Thyroid gland (tissue), 4 donors: Measurements from ENCODE around the gene ATOH1. TPM values are rescaled to one million over a fixed set of nuclear protein-coding genes. Genes with fewer than 3 reads are reported as not detected.

Experiments used
- DNase-seq, 2 donors: peaks; one replicate each; pipeline ENCODE4 v3.0.0-alpha.2; 2019
- H3K27ac ChIP-seq, 3 donors: fragments of 200-600 bp; sonication (generic); 1 replicate in 2 of 3; 2 replicates in 1 of 3; pipeline ENCODE4 v1.5.1; 2016 to 2019; ENCODE audit warnings: mild to moderate bottlenecking in 1 of 3, moderate library complexity in 1 of 3
- H3K27me3 ChIP-seq: fragments of 200-600 bp; sonication (generic); one replicate; pipeline ENCODE4 v1.5.1; 2019
- H3K36me3 ChIP-seq, 2 donors: fragments of 200-600 bp; sonication (generic); one replicate each; pipeline ENCODE4 v1.5.1; 2016 to 2019
- H3K4me1 ChIP-seq, 2 donors: fragments of 200-600 bp; sonication (generic); one replicate each; pipeline ENCODE4 v1.5.1; 2017 to 2019
- H3K4me3 ChIP-seq, 3 donors: fragments of 200-600 bp; sonication (generic); replicated peaks in 1 of 3; 1 replicate in 2 of 3; 2 replicates in 1 of 3; pipeline ENCODE4 v1.5.1; 2016; ENCODE audit warnings: mild to moderate bottlenecking in 1 of 3
- H3K9me3 ChIP-seq: fragments of 200-600 bp; sonication (generic); one replicate; pipeline ENCODE4 v1.5.1; 2017
- POLR2A ChIP-seq, 2 donors: fragments of 450-650 bp; IDR thresholded peaks; one replicate each; pipeline ENCODE4 v1.6.1; 2017; ENCODE audit warnings: antibody characterized with exemption in 2 of 2, mild to moderate bottlenecking in 2 of 2, moderate library complexity in 1 of 2
- WGBS, 2 donors: methylation state at CpG; one replicate each; pipeline ENCODE4 v1.1.5; 2017; 5-methylcytosine and 5-hydroxymethylcytosine counted together
- intact Hi-C: fragments of 100-400 bp; cut with DNase I; formaldehyde crosslinking; loops from one replicate; pipeline ENCODE4 v1.15.1; 2023
- total RNA-seq, 4 donors: library from RNA; depleted of rRNA; stranded (reverse); fragments of >200 nt; gene quantifications; one replicate each; pipeline ENCODE4 v1.2.3, GENCODE V29; 2016
- TF ChIP-seq, protein P1 (sequence below), 6 experiments: fragments of 200-600 bp in 3 of 6; fragments of 450-650 bp in 3 of 6; sonication (generic) in 3 of 6; IDR thresholded peaks; one replicate each; pipeline ENCODE4 v1.5.1; 2016 to 2019; ENCODE audit warnings: antibody characterized with exemption in 6 of 6, mild to moderate bottlenecking in 2 of 6, inconsistent platforms in 1 of 6, moderate library complexity in 1 of 6

The ATOH1 gene
- total RNA-seq, 4 donors from 2014 or later, result not detected

DNA sequence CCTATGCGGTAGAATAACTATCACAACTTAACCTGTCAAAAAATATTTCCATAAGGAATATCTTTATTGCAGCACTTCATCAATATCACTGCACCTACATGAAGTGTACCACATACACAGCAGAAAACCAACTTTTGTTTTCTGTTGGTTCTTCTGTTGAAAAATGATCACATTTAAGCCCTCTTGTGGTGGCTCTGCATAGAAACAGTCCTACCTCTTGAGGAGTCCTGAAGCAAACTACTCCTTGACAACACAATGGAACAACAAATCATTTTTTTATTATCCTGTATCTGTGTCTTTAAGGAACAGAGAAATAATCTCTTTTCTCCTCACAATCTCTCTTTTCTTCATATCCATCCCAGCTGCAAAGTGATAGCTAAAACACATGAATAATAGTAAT, 39.8 kb upstream of the ATOH1 start:
- TF ChIP-seq, protein P1, sequence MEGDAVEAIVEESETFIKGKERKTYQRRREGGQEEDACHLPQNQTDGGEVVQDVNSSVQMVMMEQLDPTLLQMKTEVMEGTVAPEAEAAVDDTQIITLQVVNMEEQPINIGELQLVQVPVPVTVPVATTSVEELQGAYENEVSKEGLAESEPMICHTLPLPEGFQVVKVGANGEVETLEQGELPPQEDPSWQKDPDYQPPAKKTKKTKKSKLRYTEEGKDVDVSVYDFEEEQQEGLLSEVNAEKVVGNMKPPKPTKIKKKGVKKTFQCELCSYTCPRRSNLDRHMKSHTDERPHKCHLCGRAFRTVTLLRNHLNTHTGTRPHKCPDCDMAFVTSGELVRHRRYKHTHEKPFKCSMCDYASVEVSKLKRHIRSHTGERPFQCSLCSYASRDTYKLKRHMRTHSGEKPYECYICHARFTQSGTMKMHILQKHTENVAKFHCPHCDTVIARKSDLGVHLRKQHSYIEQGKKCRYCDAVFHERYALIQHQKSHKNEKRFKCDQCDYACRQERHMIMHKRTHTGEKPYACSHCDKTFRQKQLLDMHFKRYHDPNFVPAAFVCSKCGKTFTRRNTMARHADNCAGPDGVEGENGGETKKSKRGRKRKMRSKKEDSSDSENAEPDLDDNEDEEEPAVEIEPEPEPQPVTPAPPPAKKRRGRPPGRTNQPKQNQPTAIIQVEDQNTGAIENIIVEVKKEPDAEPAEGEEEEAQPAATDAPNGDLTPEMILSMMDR (IDR thresholded peaks at IDR 0.05), result peak in 2 of 6 experiments; percentile 18 to 28
- no peak for TF ChIP-seq POLR2A (IDR thresholded peaks at IDR 0.05)
- H3K27ac ChIP-seq, result no peak overlapping the region
- H3K4me1 ChIP-seq, result no peaks in the 10 kb centered on the region
- H3K27me3 ChIP-seq, result no peaks in the 10 kb centered on the region
- no peak for DNase-seq
- H3K9me3 ChIP-seq, result no peaks in the 10 kb centered on the region
- intact Hi-C loops, result no loop called here
- H3K36me3 ChIP-seq, result no peaks in the 10 kb centered on the region
- 80 to 82% methylated on average over 1 of the region's 1 CpG for WGBS, 2 donors
- no peak overlapping the region for H3K4me3 ChIP-seq

DNA sequence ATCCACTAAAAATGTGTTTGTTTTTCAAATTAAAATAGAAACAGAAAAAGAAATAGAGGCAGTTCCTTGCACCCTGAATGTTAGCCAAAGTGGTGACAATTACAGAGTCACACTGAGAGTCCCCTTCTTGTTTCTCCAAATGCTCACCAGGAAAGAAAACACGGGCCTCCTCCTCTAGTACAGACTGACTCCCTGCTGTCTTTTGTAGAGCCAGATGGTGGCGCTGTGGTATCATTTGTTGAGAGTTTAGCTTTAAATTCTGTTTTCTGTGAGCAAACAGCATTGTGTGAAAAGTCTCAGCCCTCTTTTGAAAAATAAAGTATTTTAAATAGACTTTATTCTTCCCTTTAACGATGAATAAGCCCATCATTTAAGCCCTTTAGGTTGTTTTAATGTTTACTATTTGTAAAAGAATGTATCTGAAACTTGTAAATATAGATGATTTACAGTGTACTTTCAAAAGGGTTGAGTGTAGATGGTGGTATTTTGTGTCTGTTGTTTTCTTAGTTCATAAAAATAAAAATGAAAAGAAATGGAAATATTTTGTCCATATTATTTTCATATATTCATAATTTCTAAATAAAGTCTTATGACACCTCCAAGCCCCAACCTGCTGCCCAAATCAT, 36.9 kb upstream of the ATOH1 start:
- no peaks in the 10 kb centered on the region for H3K36me3 ChIP-seq
- intact Hi-C loops, result no loop called here
- WGBS, 2 donors, result 1 to 4% methylated on average over 3 of the region's 3 CpGs
- no peaks in the 10 kb centered on the region for H3K4me1 ChIP-seq
- peak; percentile 39 to 55 for DNase-seq
- H3K9me3 ChIP-seq, result no peaks in the 10 kb centered on the region
- TF ChIP-seq, protein P1 (IDR thresholded peaks at IDR 0.05), result peak; percentile 36 to 78 (median 61)
- no peak for TF ChIP-seq POLR2A (IDR thresholded peaks at IDR 0.05)
- H3K27me3 ChIP-seq, result no peaks in the 10 kb centered on the region
- H3K4me3 ChIP-seq, result no peak overlapping the region
- H3K27ac ChIP-seq, result no peak overlapping the region

DNA sequence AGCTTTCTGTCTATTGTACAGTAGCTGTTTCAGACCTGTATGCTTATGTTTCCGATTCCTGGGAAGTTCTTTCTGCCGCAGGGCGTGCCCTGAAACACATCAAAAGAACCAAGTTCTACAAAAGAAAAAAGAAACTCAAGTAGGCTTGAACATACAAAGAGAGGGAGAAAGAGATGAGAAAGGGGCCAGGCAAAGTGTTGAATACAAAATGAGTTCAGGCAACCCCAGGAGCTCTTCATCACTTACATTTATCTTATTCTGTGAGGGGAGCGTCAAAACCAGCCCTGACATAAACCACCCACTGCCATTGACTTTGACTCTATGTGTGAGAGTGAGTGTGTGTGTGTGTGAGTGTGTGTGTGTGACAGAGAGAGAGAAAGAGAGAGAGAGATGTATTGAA, 26.5 kb upstream of the ATOH1 start:
- no peaks in the 10 kb centered on the region for H3K4me1 ChIP-seq
- TF ChIP-seq, protein P1 (IDR thresholded peaks at IDR 0.05), result no peak
- TF ChIP-seq POLR2A (IDR thresholded peaks at IDR 0.05), result no peak
- no peaks in the 10 kb centered on the region for H3K27me3 ChIP-seq
- H3K27ac ChIP-seq, result no peak overlapping the region
- no peaks in the 10 kb centered on the region for H3K36me3 ChIP-seq
- intact Hi-C loops, result no loop called here
- no peak for DNase-seq
- H3K9me3 ChIP-seq, result no peaks in the 10 kb centered on the region
- WGBS, 2 donors, result 73 to 80% methylated on average over 4 of the region's 4 CpGs
- H3K4me3 ChIP-seq, result no peak overlapping the region

DNA sequence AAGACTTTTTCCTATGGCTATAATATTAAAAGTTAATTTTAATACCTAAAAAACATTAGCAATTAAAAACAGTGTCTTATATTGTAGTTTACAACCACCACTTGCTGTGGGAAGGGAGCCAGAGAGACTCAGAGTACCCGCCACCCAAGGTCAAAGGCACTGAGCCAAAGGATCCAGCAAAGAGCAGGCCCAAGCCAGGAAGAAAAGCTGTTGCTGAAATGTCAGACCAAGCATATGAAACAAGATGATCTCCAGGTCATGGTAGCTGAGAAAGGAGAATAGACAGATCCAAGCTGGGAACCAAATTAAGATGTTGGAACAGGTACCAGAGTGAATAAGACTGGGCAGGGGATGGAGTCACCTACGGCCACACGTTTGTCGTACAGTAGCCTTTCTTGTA, 18.8 kb upstream of the ATOH1 start:
- DNase-seq, result peak; percentile 45 to 53
- no peak for TF ChIP-seq POLR2A (IDR thresholded peaks at IDR 0.05)
- TF ChIP-seq, protein P1 (IDR thresholded peaks at IDR 0.05), result no peak
- Histone ChIP-seq H3K4me1 (no peaks in the 10 kb centered on the region), H3K9me3 (no peaks in the 10 kb centered on the region), H3K4me3 (no peak overlapping the region), H3K27me3 (no peaks in the 10 kb centered on the region), H3K27ac (no peak overlapping the region), H3K36me3 (no peaks in the 10 kb centered on the region)
- 79 to 84% methylated on average over 4 of the region's 4 CpGs for WGBS, 2 donors
- intact Hi-C loops, result no loop called here

GRCh38 chr4:93810340-93810992, 18.1 kb upstream of the ATOH1 start:
- H3K4me3 ChIP-seq, result no peak overlapping the region
- intact Hi-C loops, result no loop called here
- H3K27ac ChIP-seq, result no peak overlapping the region
- DNase-seq, result peak; percentile 63 to 66
- no peaks in the 10 kb centered on the region for H3K9me3 ChIP-seq
- no peaks in the 10 kb centered on the region for H3K27me3 ChIP-seq
- TF ChIP-seq, protein P1 (IDR thresholded peaks at IDR 0.05), result no peak
- TF ChIP-seq POLR2A (IDR thresholded peaks at IDR 0.05), result no peak
- H3K36me3 ChIP-seq, result no peaks in the 10 kb centered on the region
- WGBS, 2 donors, result 42 to 45% methylated on average over 5 of the region's 5 CpGs
- no peaks in the 10 kb centered on the region for H3K4me1 ChIP-seq
